Smooth muscle cell (in vitro differentiated cells): Measurements from ENCODE around the gene ZEB1. TPM values are rescaled to one million over a fixed set of nuclear protein-coding genes. Genes with fewer than 3 reads are reported as not detected.

Experiments used
- DNase-seq: peaks from one replicate; lab custom pipeline; 2025; ENCODE audit not compliant: unreplicated experiment; lab: John Stamatoyannopoulos, UW
- H2AFZ ChIP-seq: fragments of 200-600 bp; sonication (generic); 2 replicates; pipeline ENCODE4 v1.6.0; 2016; ENCODE audit warnings: antibody characterized with exemption, low read depth, mild to moderate bottlenecking
- H3F3A ChIP-seq: fragments of 200-600 bp; sonication (generic); 2 replicates; pipeline ENCODE4 v1.6.0; 2017; ENCODE audit warnings: antibody characterized with exemption, low read depth
- H3K27ac ChIP-seq: fragments of 200-600 bp; sonication (generic); 2 replicates; pipeline ENCODE4 v1.5.1; 2016; ENCODE audit warnings: low read depth, mild to moderate bottlenecking
- H3K27me3 ChIP-seq: fragments of 200-600 bp; sonication (generic); 2 replicates; pipeline ENCODE4 v1.6.1; 2016; ENCODE audit warnings: low read depth, mild to moderate bottlenecking
- H3K36me3 ChIP-seq: fragments of 200-600 bp; sonication (generic); 2 replicates; pipeline ENCODE4 v1.5.1; 2016; ENCODE audit warnings: low read depth
- H3K4me1 ChIP-seq: fragments of 200-600 bp; sonication (generic); 2 replicates; pipeline ENCODE4 v1.5.1; 2016; ENCODE audit warnings: low read depth
- H3K4me2 ChIP-seq: fragments of 200-600 bp; sonication (generic); 2 replicates; pipeline ENCODE4 v1.6.0; 2016; ENCODE audit warnings: mild to moderate bottlenecking
- H3K4me3 ChIP-seq: fragments of 200-600 bp; sonication (generic); 2 replicates; pipeline ENCODE4 v1.5.1; 2016; ENCODE audit warnings: mild to moderate bottlenecking
- H3K79me2 ChIP-seq: fragments of 200-600 bp; sonication (generic); 2 replicates; pipeline ENCODE4 v1.6.0; 2016; ENCODE audit warnings: low read depth, mild to moderate bottlenecking
- H3K9ac ChIP-seq: fragments of 200-600 bp; sonication (generic); 2 replicates; pipeline ENCODE4 v1.6.0; 2016; ENCODE audit warnings: low read depth
- H3K9me3 ChIP-seq: fragments of 200-600 bp; sonication (generic); replicated peaks from 2 replicates; pipeline ENCODE4 v1.5.1; 2016; ENCODE audit warnings: low read depth
- H4K20me1 ChIP-seq: fragments of 200-600 bp; sonication (generic); 2 replicates; pipeline ENCODE4 v1.6.0; 2016; ENCODE audit warnings: low read depth
- WGBS: methylation state at CpG from one replicate; pipeline ENCODE4 v1.1.7; 2016; ENCODE audit warnings: low lambda C conversion rate; 5-methylcytosine and 5-hydroxymethylcytosine counted together
- polyA plus RNA-seq: library from polyadenylated mRNA; unstranded; fragments of >200 nt; fragmentation: Nextera tagmentation; extraction: Ambion mirVana; gene quantifications from 2 replicates; pipeline ENCODE4 v1.2.1, GENCODE V29; 2016
- total RNA-seq: library from RNA; depleted of rRNA; stranded (reverse); fragments of >200 nt; gene quantifications from 2 replicates; pipeline ENCODE4 v1.2.3, GENCODE V29; 2014
- TF ChIP-seq, protein P1 (sequence below): fragments of 200-600 bp; sonication (generic); IDR thresholded peaks from 2 replicates; pipeline ENCODE4 v1.5.1; 2017; ENCODE audit warnings: borderline replicate concordance, mild to moderate bottlenecking, antibody characterized with exemption; ENCODE audit not compliant: insufficient read depth, poor library complexity, severe bottlenecking

The ZEB1 gene
- total and polyA plus RNA-seq, 2 experiments from 2014 or later: 7.9 to 15.7 TPM

DNA sequence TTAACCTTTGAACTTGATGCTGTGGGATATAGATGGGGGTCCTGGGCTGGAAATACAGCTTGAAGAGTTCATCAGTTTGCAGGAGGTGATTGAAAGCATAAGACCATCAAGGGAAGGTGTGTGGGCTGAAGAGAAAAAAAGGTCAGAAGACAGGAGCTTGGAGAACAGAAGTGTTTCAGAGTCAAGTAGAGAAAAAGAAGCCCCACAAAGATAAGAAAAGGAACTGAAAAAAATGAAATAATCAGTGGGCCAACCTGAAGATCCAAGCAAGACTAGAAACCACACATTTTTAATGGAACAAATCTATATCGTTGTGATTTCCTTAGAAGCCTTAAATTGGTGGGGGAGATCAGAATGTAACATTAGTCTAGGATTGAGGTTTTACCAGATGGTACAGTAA, 22.5 kb downstream of the ZEB1 start:
- Histone ChIP-seq H3K9me3 (no peaks in the 10 kb centered on the region), H3K4me1 (peaks cover 20% of the 10 kb centered on the region), H3F3A (no peaks in the 10 kb centered on the region), H3K27ac (no peak overlapping the region), H3K4me3 (no peak overlapping the region), H2AFZ (no peak overlapping the region), H3K79me2 (peaks cover 15% of the 10 kb centered on the region), H3K4me2 (no peak overlapping the region), H3K36me3 (no peaks in the 10 kb centered on the region), H3K27me3 (no peaks in the 10 kb centered on the region), H4K20me1 (peaks cover 56% of the 10 kb centered on the region), H3K9ac (no peak overlapping the region)
- DNase-seq: no peak
- TF ChIP-seq, protein P1, sequence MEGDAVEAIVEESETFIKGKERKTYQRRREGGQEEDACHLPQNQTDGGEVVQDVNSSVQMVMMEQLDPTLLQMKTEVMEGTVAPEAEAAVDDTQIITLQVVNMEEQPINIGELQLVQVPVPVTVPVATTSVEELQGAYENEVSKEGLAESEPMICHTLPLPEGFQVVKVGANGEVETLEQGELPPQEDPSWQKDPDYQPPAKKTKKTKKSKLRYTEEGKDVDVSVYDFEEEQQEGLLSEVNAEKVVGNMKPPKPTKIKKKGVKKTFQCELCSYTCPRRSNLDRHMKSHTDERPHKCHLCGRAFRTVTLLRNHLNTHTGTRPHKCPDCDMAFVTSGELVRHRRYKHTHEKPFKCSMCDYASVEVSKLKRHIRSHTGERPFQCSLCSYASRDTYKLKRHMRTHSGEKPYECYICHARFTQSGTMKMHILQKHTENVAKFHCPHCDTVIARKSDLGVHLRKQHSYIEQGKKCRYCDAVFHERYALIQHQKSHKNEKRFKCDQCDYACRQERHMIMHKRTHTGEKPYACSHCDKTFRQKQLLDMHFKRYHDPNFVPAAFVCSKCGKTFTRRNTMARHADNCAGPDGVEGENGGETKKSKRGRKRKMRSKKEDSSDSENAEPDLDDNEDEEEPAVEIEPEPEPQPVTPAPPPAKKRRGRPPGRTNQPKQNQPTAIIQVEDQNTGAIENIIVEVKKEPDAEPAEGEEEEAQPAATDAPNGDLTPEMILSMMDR: no peak
- 94% methylated on average over 1 of the region's 1 CpG for WGBS

DNA sequence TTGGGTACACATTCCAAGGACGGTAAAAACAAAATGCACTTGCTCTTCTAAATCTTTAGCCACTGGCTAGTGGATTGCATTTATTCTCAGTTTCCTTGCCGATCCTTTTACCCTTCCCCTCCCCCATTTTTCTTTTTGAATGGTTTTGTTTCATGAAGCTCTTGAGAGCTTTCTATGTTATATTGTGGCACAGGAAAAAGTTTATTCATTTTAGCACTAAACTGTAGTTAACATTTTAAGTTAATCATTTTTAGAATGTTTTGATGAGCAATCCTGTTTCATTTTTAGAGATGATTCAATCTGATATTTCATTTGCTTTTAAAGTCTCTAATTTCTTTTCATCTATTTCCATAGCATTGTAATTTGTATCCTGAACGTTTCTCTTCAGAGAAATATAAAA, 24.0 kb downstream of the ZEB1 start:
- H3K4me3 ChIP-seq: no peak overlapping the region
- peaks cover 55% of the 10 kb centered on the region for H4K20me1 ChIP-seq
- no peak overlapping the region for H3K9ac ChIP-seq

DNA sequence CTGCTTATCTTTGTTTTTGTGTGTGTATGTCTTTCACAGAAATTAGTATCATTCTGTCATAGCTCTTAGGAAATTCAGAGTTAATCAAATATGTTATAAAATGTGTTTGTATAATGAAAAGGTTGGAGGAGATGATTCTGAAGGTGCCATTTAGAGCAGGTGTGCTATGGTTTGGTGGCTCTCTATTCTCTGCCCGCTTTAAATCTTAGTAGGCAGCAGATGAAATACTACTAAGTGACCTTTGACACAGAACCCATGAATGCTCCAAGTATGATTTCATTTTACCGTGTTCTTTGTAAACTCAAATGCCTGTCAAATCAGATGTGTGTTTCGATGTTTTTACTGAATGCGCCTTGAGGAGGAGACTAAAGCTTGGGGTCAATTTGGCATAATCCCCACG, 24.5 kb downstream of the ZEB1 start:
- H4K20me1 ChIP-seq: peaks cover 55% of the 10 kb centered on the region
- WGBS: 86% methylated on average over 5 of the region's 5 CpGs
- H3K4me2 ChIP-seq: no peak overlapping the region
- H2AFZ ChIP-seq: no peak overlapping the region
- H3K27me3 ChIP-seq: no peaks in the 10 kb centered on the region
- no peak overlapping the region for H3K4me3 ChIP-seq
- peaks cover 15% of the 10 kb centered on the region for H3K79me2 ChIP-seq
- no peaks in the 10 kb centered on the region for H3F3A ChIP-seq
- no peaks in the 10 kb centered on the region for H3K36me3 ChIP-seq
- H3K9ac ChIP-seq: no peak overlapping the region
- TF ChIP-seq, protein P1: no peak
- no peak for DNase-seq
- no peak overlapping the region for H3K27ac ChIP-seq
- peaks cover 20% of the 10 kb centered on the region for H3K4me1 ChIP-seq
- no peaks in the 10 kb centered on the region for H3K9me3 ChIP-seq

More for the DNA sequence above, 24.0 kb downstream of the ZEB1 start:
- Histone ChIP-seq H3F3A (no peaks in the 10 kb centered on the region), H3K27me3 (no peaks in the 10 kb centered on the region), H3K79me2 (peaks cover 15% of the 10 kb centered on the region), H3K36me3 (no peaks in the 10 kb centered on the region), H3K9me3 (no peaks in the 10 kb centered on the region), H3K4me2 (no peak overlapping the region), H3K4me1 (peaks cover 20% of the 10 kb centered on the region), H3K27ac (no peak overlapping the region), H2AFZ (no peak overlapping the region)
- TF ChIP-seq, protein P1: no peak
- DNase-seq: no peak
- WGBS: 78% methylated on average over 3 of the region's 3 CpGs

- Histone ChIP-seq H3K79me2 (peaks cover 11% of the 10 kb centered on the region), H3K4me2 (peak overlapping the region; percentile 17), H3K9ac (no peak overlapping the region)
Observed at GRCh38 chr10:31345886-31346285, 26.9 kb downstream of the ZEB1 start.

More at GRCh38 chr10:31345886-31346285, 26.9 kb downstream of the ZEB1 start:
- Histone ChIP-seq H3F3A (no peaks in the 10 kb centered on the region), H3K4me3 (no peak overlapping the region), H3K27me3 (no peaks in the 10 kb centered on the region), H2AFZ (no peak overlapping the region), H4K20me1 (peaks cover 52% of the 10 kb centered on the region), H3K9me3 (no peaks in the 10 kb centered on the region), H3K27ac (no peak overlapping the region), H3K36me3 (no peaks in the 10 kb centered on the region), H3K4me1 (peaks cover 20% of the 10 kb centered on the region)
- TF ChIP-seq, protein P1: no peak
- WGBS: 50% methylated on average over 1 of the region's 1 CpG
- DNase-seq: no peak
